Mesothelial cell of epicardium (in vitro differentiated cells): ENCODE data around the gene LUZP2. TPM values are rescaled to one million over a fixed set of nuclear protein-coding genes. Genes with fewer than 3 reads are reported as not detected.

Source experiments
- DNase-seq, 2 experiments: peaks; one replicate each; pipeline ENCODE4 v3.0.0; 2021; ENCODE audit warnings: low spot score in 2 of 2; ENCODE audit not compliant: unreplicated experiment in 2 of 2
- H3K27ac Mint-ChIP-seq: 2 replicates; pipeline ENCODE4 v1.8.0; 2021; ENCODE audit warnings: mixed read lengths
- H3K27me3 Mint-ChIP-seq: 2 replicates; pipeline ENCODE4 v1.8.0; 2021; ENCODE audit warnings: low read depth, mixed read lengths
- H3K36me3 Mint-ChIP-seq: 2 replicates; pipeline ENCODE4 v1.8.0; 2021; ENCODE audit warnings: mixed read lengths
- H3K4me1 Mint-ChIP-seq: 2 replicates; pipeline ENCODE4 v1.8.0; 2021; ENCODE audit warnings: mixed read lengths
- H3K4me3 Mint-ChIP-seq: 2 replicates; pipeline ENCODE4 v1.8.0; 2021; ENCODE audit warnings: mild to moderate bottlenecking, moderate library complexity, mixed read lengths
- H3K9me3 Mint-ChIP-seq: 2 replicates; pipeline ENCODE4 v1.8.0; 2021; ENCODE audit warnings: mixed read lengths
- CTCF ChIP-seq: fragments of 200-600 bp; sonication (generic); IDR thresholded peaks from one replicate; pipeline ENCODE4 v1.5.0; 2021; ENCODE audit warnings: antibody characterized with exemption; ENCODE audit not compliant: unreplicated experiment
- total RNA-seq: library from RNA; stranded (reverse); gene quantifications from 3 replicates; pipeline ENCODE4 v1.2.1, GENCODE V29; 2021

Gene LUZP2
- total RNA-seq, 1 donor from 2014 or later: 4.5 TPM

GRCh38 chr11:24805671-24806070 is 308.8 kb downstream of the LUZP2 start:
- Mint-ChIP-seq H3K4me3 (no peak overlapping the region), H3K4me1 (peaks cover 4% of the 10 kb centered on the region), H3K27me3 (no peaks in the 10 kb centered on the region), H3K36me3 (no peaks in the 10 kb centered on the region), H3K9me3 (peaks cover 28% of the 10 kb centered on the region), H3K27ac (no peak overlapping the region)
- no peak for DNase-seq
- TF ChIP-seq CTCF: no peak

GRCh38 chr11:24808173-24808572 is 311.3 kb downstream of the LUZP2 start:
- Mint-ChIP-seq H3K4me3 (no peak overlapping the region), H3K27ac (no peak overlapping the region), H3K27me3 (no peaks in the 10 kb centered on the region), H3K36me3 (no peaks in the 10 kb centered on the region), H3K9me3 (peaks cover 21% of the 10 kb centered on the region), H3K4me1 (peaks cover 11% of the 10 kb centered on the region)
- DNase-seq: no peak
- TF ChIP-seq CTCF: no peak

DNA sequence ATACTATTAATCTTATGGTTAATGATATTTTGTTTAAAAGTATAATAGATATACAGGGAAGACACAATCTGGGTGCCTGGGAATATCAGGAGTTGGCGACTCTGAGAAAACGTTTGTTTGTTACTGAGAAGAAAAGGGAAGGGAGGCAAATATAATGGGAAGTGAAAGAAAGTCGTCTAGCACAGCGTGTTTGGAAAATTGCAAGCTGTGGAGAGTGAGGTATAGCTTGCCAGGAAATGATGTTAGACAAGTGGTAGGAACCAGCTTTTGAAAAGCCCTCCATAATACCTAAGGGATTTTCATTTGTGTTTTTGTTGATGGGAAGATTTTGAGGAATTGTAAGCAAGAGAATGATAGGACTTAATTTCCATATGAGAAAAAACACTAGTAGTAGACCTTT is 322.2 kb downstream of the LUZP2 start:
- no peaks in the 10 kb centered on the region for H3K36me3 Mint-ChIP-seq
- H3K9me3 Mint-ChIP-seq: no peaks in the 10 kb centered on the region
- no peak for TF ChIP-seq CTCF
- DNase-seq: no peak
- H3K4me3 Mint-ChIP-seq: no peak overlapping the region
- H3K27me3 Mint-ChIP-seq: no peaks in the 10 kb centered on the region
- no peak overlapping the region for H3K27ac Mint-ChIP-seq
- peaks cover 11% of the 10 kb centered on the region for H3K4me1 Mint-ChIP-seq

GRCh38 chr11:24819863-24820434 is 323.1 kb downstream of the LUZP2 start:
- Mint-ChIP-seq H3K4me3 (no peak overlapping the region), H3K27me3 (no peaks in the 10 kb centered on the region), H3K9me3 (no peaks in the 10 kb centered on the region), H3K4me1 (peaks cover 10% of the 10 kb centered on the region), H3K36me3 (no peaks in the 10 kb centered on the region), H3K27ac (no peak overlapping the region)
- DNase-seq: no peak
- no peak for TF ChIP-seq CTCF

- TF ChIP-seq CTCF: no peak
- no peak overlapping the region for H3K27ac Mint-ChIP-seq
- no peak overlapping the region for H3K4me3 Mint-ChIP-seq
- no peak for DNase-seq
- no peaks in the 10 kb centered on the region for H3K9me3 Mint-ChIP-seq
- H3K36me3 Mint-ChIP-seq: no peaks in the 10 kb centered on the region
- peaks cover 10% of the 10 kb centered on the region for H3K4me1 Mint-ChIP-seq
- no peaks in the 10 kb centered on the region for H3K27me3 Mint-ChIP-seq
Observed at GRCh38 chr11:24820541-24820940, 323.7 kb downstream of the LUZP2 start.

DNA sequence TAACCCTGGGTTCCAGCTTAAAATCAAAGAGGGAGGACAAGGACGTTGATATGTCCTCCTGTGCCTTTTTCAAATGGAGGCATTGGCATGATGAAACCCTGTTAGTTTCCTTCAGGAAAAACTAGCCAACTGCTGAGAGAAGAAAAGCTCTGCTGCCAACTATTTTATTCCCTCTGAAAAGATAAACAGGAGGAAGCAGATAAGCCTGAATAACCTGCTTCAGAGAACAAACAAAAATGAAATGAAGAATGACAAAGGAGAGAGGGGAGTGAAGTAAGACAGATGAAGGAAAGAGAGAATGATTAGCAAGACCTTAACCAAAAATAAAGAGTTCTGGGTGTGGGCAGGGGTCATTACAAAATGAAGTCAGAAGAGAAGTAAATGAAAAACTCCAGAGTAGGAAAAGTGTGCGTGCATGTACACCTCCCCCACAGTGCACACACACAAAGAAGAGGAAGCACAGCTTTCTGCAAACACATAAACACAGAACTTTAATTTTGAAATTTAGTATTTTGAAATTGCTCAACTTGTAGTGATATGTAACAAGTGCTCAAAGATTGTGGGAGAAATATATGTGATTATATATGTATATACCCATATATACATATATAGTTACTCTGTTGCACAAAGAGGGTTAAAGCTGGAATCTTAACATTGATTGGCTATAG is 332.2 kb downstream of the LUZP2 start:
- no peak for DNase-seq
- Mint-ChIP-seq H3K9me3 (no peaks in the 10 kb centered on the region), H3K27ac (peak overlapping the region; percentile 21), H3K27me3 (no peaks in the 10 kb centered on the region), H3K36me3 (no peaks in the 10 kb centered on the region), H3K4me3 (no peak overlapping the region), H3K4me1 (peaks cover 30% of the 10 kb centered on the region)
- TF ChIP-seq CTCF: no peak
